Activated naive CD8-positive, alpha-beta T cell treated with anti-CD3 and anti-CD28 coated beads, Interleukin-2, amount 50 U/mL, for 24 hours (primary cell): ENCODE data around the gene GATD1.

ENCODE experiments used
- ATAC-seq: fragments of 150-1000 bp; cut with Tn5 transposase; one replicate; pipeline ENCODE4 v1.10.0; 2021
- DNase-seq: peaks from one replicate; pipeline ENCODE4 v3.0.0; 2021
- H3K27ac Mint-ChIP-seq: one replicate; pipeline ENCODE4 v1.8.0; 2021; ENCODE audit warnings: mild to moderate bottlenecking, mixed read lengths
- H3K27me3 Mint-ChIP-seq: one replicate; pipeline ENCODE4 v1.8.0; 2021; ENCODE audit warnings: mixed read lengths
- H3K36me3 Mint-ChIP-seq: one replicate; pipeline ENCODE4 v1.8.0; 2021; ENCODE audit warnings: low read depth, mixed read lengths
- H3K4me1 Mint-ChIP-seq: one replicate; pipeline ENCODE4 v1.8.0; 2021; ENCODE audit warnings: mixed read lengths
- H3K4me3 Mint-ChIP-seq: one replicate; pipeline ENCODE4 v1.8.0; 2021; ENCODE audit warnings: mild to moderate bottlenecking, moderate library complexity, mixed read lengths
- H3K9me3 Mint-ChIP-seq: one replicate; pipeline ENCODE4 v1.8.0; 2021; ENCODE audit warnings: mixed read lengths

The GATD1 gene

DNA sequence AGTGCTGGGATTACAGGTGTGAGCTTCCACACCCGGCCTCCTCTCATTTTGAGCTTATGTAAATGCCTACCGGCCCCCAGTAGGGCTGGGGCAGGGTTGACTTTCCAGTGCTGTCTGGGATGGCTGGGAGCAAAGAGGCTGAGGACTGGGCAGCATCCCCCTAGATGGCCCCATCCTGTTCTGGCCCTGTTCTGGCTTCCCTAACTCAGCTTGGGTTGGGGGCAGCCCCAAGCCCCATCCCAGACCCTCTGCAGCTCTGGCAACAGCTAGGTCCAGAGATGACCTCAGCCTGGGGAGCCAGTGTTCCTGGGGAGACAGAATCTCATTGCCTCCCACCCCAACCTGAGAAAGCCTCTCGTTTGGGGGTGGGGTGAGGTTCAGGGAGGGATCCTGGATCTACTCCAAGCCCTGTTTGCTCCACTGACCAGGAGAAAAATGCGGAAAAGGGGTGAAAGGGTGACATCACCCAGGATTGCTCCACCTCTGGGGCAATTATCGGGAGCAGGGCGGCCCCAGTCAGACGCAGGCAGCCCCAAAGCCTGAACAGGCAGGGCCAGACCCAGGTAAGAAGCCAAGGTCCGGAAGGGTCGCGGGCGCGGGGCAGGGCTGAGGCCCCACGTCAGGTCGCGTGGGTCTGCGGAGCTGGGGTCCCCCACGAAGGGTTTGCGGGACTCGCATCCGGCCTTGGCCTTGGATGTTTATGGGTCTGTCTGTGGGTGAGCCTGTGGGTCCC lies 41.3 kb upstream of the GATD1 start, which contains the start of gene PNPLA2:
PNPLA2 (plus strand) TSS at position 519 of the 733 bp plus-strand sequence. CDS start 805 bp downstream, outside the sequence.
- H3K4me1 Mint-ChIP-seq = peaks cover 12% of the 10 kb centered on the region
- H3K4me3 Mint-ChIP-seq = peak within 1 kb of the TSS; percentile 77
- H3K36me3 Mint-ChIP-seq = peaks cover 4% of the 10 kb centered on the region
- no peak within 1 kb of the TSS for H3K27ac Mint-ChIP-seq
- ATAC-seq (no peak), DNase-seq (no peak)
- H3K27me3 Mint-ChIP-seq = no peaks in the 10 kb centered on the region
- no peaks in the 10 kb centered on the region for H3K9me3 Mint-ChIP-seq

DNA sequence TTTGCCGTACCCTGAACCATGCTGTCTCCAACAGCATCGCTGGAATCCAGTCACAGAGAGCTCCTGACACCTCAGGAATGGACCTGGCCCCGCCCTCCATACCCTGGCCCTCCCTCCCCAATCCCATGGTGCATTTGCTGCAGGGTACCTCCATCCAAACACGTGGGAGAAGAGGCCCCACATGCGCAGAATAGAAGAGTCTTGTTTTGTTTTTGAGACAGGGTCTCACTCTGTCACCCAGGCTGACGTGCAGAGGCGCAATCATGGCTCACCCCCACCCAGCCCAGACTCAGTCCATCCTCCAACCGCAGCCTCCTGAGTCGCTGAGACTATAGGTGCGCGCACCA lies 39.1 kb upstream of the GATD1 start:
- Mint-ChIP-seq H3K36me3 (peaks cover 24% of the 10 kb centered on the region), H3K9me3 (no peaks in the 10 kb centered on the region), H3K4me3 (no peak overlapping the region), H3K27ac (no peak overlapping the region), H3K27me3 (no peaks in the 10 kb centered on the region), H3K4me1 (peaks cover 24% of the 10 kb centered on the region)
- ATAC-seq = no peak
- DNase-seq = no peak

DNA sequence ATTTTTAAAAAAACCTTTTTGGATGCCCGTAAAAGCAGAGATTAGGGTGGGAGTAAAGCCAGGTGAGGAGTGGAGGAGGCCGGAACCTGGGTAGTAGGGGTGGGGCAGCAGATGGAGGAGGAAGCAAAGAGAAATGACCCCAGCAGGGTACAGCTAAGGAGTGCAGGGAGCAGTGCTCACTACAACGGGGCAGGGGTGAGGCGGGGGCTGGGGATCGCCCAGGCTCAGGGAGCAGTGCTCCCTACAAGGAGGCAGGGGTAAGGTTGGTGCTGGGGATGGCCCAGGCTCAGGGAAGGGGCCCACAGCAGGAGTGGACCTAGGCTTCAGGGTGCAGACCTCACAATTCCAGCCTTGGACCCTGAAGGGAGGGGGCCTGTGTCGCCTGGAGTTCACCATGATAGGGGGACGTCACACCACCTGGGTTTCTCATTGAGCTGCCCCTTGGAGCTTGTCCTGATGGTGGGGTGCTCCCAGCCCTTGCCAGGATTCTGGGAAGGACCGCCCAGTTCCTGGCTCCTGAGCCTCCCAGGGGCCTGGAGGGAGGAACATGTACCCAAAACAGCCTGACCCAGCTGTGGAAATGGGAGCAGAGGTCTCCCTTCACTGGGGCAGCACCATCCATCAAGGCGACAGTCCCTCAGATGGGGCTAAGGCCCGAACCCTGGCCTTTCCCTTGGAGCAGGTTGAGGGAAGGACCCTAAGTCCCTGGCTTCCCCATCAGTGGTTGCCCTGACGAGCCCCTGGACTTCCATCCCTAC lies 38.6 kb upstream of the GATD1 start:
- H3K4me3 Mint-ChIP-seq = no peak overlapping the region
- H3K36me3 Mint-ChIP-seq = peaks cover 30% of the 10 kb centered on the region
- H3K4me1 Mint-ChIP-seq = peaks cover 26% of the 10 kb centered on the region
- no peak for DNase-seq
- H3K27me3 Mint-ChIP-seq = no peaks in the 10 kb centered on the region
- H3K27ac Mint-ChIP-seq = no peak overlapping the region
- H3K9me3 Mint-ChIP-seq = no peaks in the 10 kb centered on the region
- no peak for ATAC-seq

DNA sequence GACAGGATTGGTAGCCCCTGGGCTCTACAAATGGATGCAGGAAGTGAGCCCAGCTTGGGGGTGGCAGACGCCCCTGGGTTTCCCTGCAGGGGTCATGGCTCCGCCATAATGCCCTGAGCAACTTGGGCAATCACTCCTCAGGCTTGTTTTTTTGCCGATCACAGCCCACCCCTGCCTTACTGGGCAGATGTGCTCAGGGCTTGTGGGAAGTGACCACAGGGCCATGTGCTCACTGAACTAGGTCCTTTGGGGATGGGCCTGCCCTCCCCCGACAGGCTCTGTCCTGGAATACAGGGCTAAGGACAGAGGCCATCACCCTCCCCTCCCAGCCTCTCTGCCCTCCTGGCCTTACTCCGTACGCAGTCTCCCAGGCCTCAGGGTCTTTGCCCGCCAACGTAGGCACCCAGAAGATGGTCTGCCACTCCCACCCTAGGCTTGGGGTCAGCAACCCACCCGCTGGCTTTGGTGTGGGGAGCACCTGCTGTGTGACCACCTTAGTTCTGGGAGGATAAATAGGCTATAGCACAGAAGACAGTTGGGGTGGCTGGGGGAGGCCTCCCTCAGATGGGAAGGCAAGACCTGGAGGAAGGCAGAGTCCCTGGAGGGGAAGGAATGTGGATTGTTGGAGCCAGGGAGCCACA lies 36.3 kb upstream of the GATD1 start:
- H3K36me3 Mint-ChIP-seq = peaks cover 39% of the 10 kb centered on the region
- peak overlapping the region; percentile 98 for H3K27ac Mint-ChIP-seq
- no peak for ATAC-seq
- no peaks in the 10 kb centered on the region for H3K27me3 Mint-ChIP-seq
- peak overlapping the region; percentile 93 for H3K4me3 Mint-ChIP-seq
- no peak for DNase-seq
- H3K9me3 Mint-ChIP-seq = no peaks in the 10 kb centered on the region
- peaks cover 34% of the 10 kb centered on the region for H3K4me1 Mint-ChIP-seq

DNA sequence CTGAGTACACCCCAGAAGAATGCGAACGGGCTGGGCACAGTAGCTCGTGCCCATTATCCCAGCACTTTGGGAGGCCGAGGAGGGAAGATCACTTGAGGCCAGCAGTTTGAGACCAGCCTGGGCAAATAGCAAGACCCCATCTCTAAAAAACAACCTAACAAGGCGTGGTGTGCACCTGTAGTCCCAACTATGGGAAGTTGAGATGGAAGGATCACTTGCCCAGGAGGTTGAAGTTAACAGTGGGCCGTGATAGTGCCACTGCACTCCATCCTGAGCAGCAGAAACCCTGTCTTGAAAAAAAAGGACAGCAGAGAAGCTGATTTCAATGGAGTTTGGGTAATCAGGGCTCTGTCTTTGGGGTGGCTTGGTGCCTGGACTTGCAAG lies 35.8 kb upstream of the GATD1 start:
- peak overlapping the region; percentile 93 for H3K4me3 Mint-ChIP-seq
- H3K27me3 Mint-ChIP-seq = no peaks in the 10 kb centered on the region
- DNase-seq = no peak
- no peak for ATAC-seq
- peak overlapping the region; percentile 98 for H3K27ac Mint-ChIP-seq
- no peaks in the 10 kb centered on the region for H3K9me3 Mint-ChIP-seq
- peaks cover 34% of the 10 kb centered on the region for H3K4me1 Mint-ChIP-seq
- H3K36me3 Mint-ChIP-seq = peaks cover 39% of the 10 kb centered on the region

DNA sequence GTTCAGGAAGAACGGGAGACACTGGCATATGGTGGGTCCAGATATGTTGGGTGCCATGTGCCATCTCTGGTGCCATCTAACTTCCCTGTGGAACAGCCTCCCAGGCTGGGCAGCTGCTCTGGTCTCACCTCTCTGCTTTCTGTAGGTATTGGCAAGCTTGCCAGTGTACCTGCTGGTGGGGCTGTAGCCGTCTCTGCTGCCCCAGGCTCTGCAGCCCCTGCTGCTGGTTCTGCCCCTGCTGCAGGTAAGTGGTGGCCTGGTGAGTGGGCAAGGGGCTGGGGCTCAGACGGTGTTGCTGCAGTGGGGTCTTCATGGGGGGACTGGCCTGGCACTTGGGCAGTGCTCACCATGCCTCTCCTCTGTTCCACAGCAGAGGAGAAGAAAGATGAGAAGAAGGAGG lies 35.1 kb upstream of the GATD1 start:
- peaks cover 39% of the 10 kb centered on the region for H3K36me3 Mint-ChIP-seq
- peak overlapping the region; percentile 93 for H3K4me3 Mint-ChIP-seq

GRCh38 chr11:811446-812245 lies 34.4 kb upstream of the GATD1 start:
- Mint-ChIP-seq H3K36me3 (peaks cover 39% of the 10 kb centered on the region), H3K9me3 (no peaks in the 10 kb centered on the region), H3K4me3 (peak overlapping the region; percentile 93), H3K27ac (peak overlapping the region; percentile 98), H3K27me3 (no peaks in the 10 kb centered on the region), H3K4me1 (peaks cover 38% of the 10 kb centered on the region)
- ATAC-seq (no peak), DNase-seq (no peak)

More for the DNA sequence above, 35.1 kb upstream of the GATD1 start:
- DNase-seq (no peak), ATAC-seq (no peak)
- H3K4me1 Mint-ChIP-seq = peaks cover 38% of the 10 kb centered on the region
- no peaks in the 10 kb centered on the region for H3K27me3 Mint-ChIP-seq
- peak overlapping the region; percentile 98 for H3K27ac Mint-ChIP-seq
- no peaks in the 10 kb centered on the region for H3K9me3 Mint-ChIP-seq

DNA sequence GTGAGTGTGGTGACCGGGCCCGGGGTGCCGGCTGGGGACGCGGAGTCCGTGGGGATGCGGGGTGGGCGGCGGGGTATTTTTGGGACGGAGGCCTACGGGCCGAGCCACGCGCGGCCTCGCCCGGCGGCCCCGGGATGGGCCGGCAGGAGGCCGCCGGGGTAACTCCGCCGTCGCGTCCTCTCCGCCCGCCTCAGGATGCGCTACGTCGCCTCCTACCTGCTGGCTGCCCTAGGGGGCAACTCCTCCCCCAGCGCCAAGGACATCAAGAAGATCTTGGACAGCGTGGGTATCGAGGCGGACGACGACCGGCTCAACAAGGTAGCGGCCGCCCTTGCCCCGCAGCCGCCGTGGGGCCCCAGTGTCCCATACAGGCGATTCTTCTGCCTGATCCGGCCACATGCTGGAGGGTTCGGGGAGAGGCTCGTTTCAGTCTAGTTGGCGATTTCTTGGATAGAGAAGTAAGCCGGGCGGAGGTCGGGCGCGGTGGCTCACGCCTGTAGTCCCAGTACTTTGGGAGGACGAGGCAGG lies 32.8 kb upstream of the GATD1 start:
- ATAC-seq (no peak), DNase-seq (no peak)
- Mint-ChIP-seq H3K9me3 (no peaks in the 10 kb centered on the region), H3K4me3 (peak overlapping the region; percentile 93), H3K27me3 (no peaks in the 10 kb centered on the region), H3K4me1 (peaks cover 42% of the 10 kb centered on the region), H3K36me3 (peaks cover 39% of the 10 kb centered on the region), H3K27ac (peak overlapping the region; percentile 98)

- Mint-ChIP-seq H3K4me1 (peaks cover 42% of the 10 kb centered on the region), H3K27me3 (no peaks in the 10 kb centered on the region), H3K27ac (peak within 1 kb of the TSS; percentile 98), H3K36me3 (peaks cover 39% of the 10 kb centered on the region), H3K9me3 (no peaks in the 10 kb centered on the region), H3K4me3 (peak within 1 kb of the TSS; percentile 93)
- DNase-seq = peak; percentile 99
- ATAC-seq = peak; percentile 80
Measured at GRCh38 chr11:809287-810039, 32.2 kb upstream of the GATD1 start, which contains the start of gene RPLP2. RPLP2 (plus strand) TSS chr11:809967; CDS start chr11:810235, 268 bp downstream.

DNA sequence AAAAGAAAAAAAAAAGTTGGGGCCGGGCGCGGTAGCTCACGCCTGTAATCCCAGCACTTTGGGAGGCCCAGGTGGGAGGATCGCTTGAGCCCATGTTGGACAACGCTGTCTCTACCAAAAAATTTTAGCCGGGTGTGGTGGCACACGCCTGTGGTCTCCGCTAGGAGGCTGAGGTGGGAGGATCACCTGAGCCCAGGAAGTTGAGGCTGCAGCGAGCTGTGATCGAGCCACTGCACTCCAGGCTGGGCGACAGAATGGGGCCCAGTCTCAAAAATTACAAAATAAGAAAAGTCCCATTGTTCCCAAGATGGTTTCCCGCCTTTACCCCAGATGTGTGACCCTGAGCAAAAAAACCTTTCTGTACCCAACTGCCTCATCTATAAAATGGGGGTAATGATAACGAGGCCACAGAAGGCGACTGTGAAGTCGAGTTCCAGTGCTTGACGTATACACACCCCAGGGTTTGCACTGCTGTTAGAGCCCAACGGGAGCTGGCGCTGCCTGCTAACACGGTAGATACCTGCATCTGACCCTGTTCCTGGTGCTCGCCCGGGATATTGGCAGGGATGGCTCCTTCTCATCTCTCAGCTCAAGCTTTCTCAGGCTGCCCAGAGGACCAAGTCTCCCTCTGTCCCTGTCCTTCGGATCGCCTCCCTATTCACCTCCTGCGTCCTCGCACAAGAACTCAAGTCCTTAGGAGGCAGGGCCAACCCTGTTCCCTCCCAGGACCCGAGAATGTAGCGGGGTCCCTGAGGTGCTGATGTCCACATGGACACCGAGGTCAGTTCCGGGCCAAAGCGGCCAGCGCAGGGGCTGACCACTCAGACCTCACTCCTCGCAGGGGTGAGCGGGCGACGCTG lies 31.4 kb upstream of the GATD1 start:
- no peaks in the 10 kb centered on the region for H3K27me3 Mint-ChIP-seq
- H3K27ac Mint-ChIP-seq = peak overlapping the region; percentile 98
- H3K4me1 Mint-ChIP-seq = peaks cover 45% of the 10 kb centered on the region
- DNase-seq = no peak
- H3K36me3 Mint-ChIP-seq = peaks cover 36% of the 10 kb centered on the region
- no peaks in the 10 kb centered on the region for H3K9me3 Mint-ChIP-seq
- ATAC-seq = no peak
- peak overlapping the region; percentile 93 for H3K4me3 Mint-ChIP-seq

GRCh38 chr11:804599-804964 lies 27.3 kb upstream of the GATD1 start:
- ATAC-seq = no peak
- no peaks in the 10 kb centered on the region for H3K9me3 Mint-ChIP-seq
- H3K27ac Mint-ChIP-seq = peak overlapping the region; percentile 39
- no peak for DNase-seq
- peak overlapping the region; percentile 77 for H3K4me3 Mint-ChIP-seq
- H3K27me3 Mint-ChIP-seq = no peaks in the 10 kb centered on the region
- H3K36me3 Mint-ChIP-seq = peaks cover 1% of the 10 kb centered on the region
- H3K4me1 Mint-ChIP-seq = peaks cover 21% of the 10 kb centered on the region

- peak overlapping the region; percentile 39 for H3K27ac Mint-ChIP-seq
- no peaks in the 10 kb centered on the region for H3K27me3 Mint-ChIP-seq
- peaks cover 1% of the 10 kb centered on the region for H3K36me3 Mint-ChIP-seq
- peaks cover 19% of the 10 kb centered on the region for H3K4me1 Mint-ChIP-seq
- no peak for ATAC-seq
- H3K4me3 Mint-ChIP-seq = peak overlapping the region; percentile 77
- DNase-seq = no peak
- no peaks in the 10 kb centered on the region for H3K9me3 Mint-ChIP-seq
Measured at GRCh38 chr11:803770-804598, 26.7 kb upstream of the GATD1 start.
